HG03064 (cell line): ENCODE data around the gene NTMT1.

Experiments used
- ATAC-seq: cut with Tn5 transposase; IDR thresholded peaks from one replicate; pipeline ENCODE4 v1.9.1; 2021; ENCODE audit warnings: low read depth; ENCODE audit not compliant: unreplicated experiment

NTMT1 gene

GRCh38 chr9:129613520-129614175, 12.3 kb upstream of the NTMT1 start:
- ATAC-seq = no peak

DNA sequence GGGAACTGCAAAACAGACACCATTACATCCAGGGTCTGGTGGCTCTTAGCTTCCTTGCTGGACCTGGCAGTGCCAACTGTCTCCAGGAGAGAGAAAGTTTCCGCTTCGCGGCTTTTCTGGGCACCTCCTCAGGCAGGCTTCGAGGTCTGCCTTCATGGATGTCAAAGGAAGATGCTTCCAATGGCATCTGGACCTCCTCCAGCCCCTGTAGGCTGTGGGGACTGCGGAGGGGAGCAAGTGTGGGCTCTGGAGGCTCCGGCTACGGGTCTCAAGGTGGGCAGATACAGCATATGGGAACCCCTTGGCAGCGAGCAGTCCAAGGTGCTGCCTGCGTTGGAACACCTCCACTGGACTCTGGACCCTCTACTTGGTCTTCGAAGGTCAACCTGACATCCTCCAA, 11.0 kb upstream of the NTMT1 start:
- ATAC-seq = no peak

GRCh38 chr9:129615407-129616285, 10.3 kb upstream of the NTMT1 start:
- ATAC-seq = no peak

DNA sequence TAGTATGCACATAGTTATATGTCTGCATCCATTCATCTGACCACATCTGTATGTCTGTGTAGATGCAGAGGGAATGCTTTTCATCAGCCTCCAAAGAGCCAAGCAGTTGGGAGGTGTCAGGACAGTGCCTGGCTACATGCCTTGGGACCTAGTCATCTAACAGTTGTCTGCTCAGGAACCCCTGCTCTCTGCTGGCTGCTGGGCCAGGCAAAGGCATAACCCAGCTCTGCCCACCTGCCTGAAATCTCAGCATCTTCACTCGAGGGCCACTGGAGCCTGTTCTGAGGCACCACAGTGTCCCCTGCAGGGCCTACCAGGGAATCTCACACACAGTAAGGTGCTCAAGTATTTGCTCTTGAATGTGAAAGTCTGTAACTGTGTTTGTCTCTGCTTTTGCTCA, 8.8 kb upstream of the NTMT1 start:
- ATAC-seq = no peak

GRCh38 chr9:129619787-129620668, 5.9 kb upstream of the NTMT1 start:
- ATAC-seq = no peak

GRCh38 chr9:129620669-129621295, 5.2 kb upstream of the NTMT1 start, which contains the start of gene C9orf50:
Gene C9orf50, minus strand, starts transcription at chr9:129621101. Its CDS starts 527 bp downstream, at chr9:129620574.
- ATAC-seq = no peak

DNA sequence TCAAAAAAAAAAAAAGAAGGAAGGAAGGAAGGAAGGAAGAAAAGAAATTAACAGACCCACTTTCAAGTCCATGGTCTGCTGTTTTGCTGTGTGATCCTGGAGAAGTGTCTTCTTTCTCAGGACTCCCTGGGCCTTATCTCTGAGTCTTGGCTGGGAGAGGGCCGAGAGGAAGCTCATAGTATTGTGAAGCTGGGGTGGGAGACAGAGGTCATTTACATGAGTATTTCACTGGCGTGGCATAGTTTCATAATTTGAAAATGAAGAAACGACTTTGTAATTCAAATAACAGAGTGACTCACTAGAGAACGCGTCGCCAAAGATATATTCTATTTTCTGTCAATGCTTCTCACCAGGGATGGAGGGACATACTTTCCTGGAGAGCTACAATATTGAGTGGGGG, 2.6 kb upstream of the NTMT1 start:
- no peak for ATAC-seq

GRCh38 chr9:129624168-129624759, 1.7 kb upstream of the NTMT1 start:
- no peak for ATAC-seq

GRCh38 chr9:129624947-129625346, 1.0 kb upstream of the NTMT1 start:
- ATAC-seq = no peak

DNA sequence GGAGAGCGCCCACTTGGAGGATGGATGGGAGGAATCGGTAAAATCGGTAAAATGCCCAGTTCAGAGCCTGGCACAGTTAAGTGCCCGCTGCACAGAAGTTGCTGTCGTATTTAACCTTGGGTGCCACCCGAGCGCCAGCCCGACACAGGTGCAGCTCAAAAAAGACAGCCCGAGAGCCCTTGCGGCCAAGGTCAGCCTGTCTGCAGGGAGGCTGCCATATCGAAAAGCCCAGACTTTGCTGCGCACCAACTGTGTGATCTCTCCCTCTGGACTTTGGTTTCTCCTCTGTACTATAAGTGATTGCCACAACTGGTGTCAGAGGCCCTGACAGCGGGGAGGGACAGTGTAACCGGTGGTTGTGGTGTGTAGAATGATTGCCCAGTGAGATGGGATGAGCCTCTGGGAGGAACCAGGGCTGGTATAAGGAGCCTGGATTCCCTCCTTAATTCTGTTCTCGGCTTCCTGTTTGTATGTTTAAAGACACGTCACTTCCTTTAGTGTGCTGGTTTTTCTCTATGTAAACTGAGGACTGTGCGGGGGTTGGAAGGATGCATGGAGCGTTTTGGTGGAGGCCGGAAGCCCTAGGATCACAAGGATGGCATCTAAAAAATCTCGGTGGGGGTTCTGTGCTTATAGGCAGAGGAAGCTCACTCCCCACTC, 792 bp downstream of the NTMT1 start:
- no peak for ATAC-seq

GRCh38 chr9:129627556-129628440, 1.8 kb downstream of the NTMT1 start:
- ATAC-seq = no peak

GRCh38 chr9:129628709-129629108, 2.7 kb downstream of the NTMT1 start:
- ATAC-seq = no peak

DNA sequence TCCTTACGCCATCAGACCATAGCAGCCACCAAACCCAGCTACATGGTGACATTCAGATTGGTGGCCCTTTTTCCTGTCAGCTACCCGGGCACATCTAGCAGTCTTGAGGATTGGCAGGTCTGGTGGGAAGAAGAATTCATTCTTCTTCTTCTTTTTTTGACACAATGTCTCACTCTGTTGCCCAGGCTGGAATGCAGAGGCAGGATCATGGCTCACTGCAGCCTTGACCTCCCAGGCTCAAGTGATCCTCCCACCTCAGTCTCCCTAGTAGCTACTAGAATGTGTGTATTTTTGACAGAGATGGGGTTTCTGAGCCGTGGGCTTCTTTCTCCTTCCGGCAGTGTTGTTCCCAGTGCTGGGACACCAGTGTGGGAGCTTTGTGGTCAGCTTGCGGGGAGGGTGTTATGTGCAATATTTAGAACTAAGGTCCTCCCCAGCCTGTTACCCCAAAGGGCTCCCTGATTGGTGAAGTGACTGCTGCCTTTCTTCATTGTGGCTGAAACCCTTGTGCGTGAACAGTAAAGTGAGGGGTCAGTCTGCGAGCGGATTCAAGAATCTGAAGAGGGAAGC, 3.4 kb downstream of the NTMT1 start:
- ATAC-seq = no peak

- no peak for ATAC-seq
Observed at GRCh38 chr9:129630967-129631673, 5.2 kb downstream of the NTMT1 start.

GRCh38 chr9:129631674-129632129, 5.7 kb downstream of the NTMT1 start:
- no peak for ATAC-seq

GRCh38 chr9:129632460-129632859, 6.5 kb downstream of the NTMT1 start:
- no peak for ATAC-seq

DNA sequence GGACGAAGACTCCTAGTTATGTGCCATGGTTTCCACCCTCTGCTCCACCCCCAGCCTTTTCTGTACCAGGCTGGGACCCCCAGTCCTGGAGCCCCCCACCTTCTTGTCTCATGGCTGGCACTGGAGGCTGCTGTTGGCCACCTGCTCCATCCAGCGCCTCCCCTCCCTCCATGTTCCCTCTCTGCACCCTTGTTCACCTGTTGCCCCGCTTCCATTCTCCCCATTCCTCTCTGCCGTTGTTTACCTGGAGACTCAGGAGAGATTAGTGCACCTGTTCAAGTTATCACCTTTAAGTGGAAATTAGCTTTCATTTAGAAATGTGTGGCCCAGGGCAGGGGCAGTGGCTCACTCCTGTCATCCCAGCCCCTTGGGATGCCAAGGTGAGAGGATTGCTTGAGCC, 7.2 kb downstream of the NTMT1 start:
- no peak for ATAC-seq

DNA sequence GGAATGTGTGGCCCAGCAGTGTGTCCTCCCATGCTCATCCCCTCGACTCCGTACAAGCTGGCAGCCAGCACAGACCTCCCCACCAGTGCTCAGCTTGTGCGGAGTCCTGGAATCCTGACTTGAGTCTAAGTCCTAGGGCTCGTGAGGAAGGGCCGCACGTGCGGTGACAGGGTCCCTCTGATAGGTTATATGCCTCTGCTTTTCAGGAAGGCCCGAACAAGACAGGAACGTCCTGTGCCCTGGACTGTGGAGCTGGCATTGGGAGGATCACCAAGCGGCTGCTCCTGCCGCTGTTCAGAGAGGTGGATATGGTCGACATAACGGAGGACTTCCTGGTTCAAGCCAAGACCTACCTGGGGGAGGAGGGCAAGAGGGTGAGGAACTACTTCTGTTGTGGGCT, 7.9 kb downstream of the NTMT1 start:
- ATAC-seq = no peak
